Astrocyte (in vitro differentiated cells and primary cell): Measurements from ENCODE around the gene SLC4A7. TPM values are rescaled to one million over a fixed set of nuclear protein-coding genes. Genes with fewer than 3 reads are reported as not detected.

Experiments used
- DNase-seq: peaks from one replicate; pipeline ENCODE4 v3.0.0-alpha.2; 2010; ENCODE audit warnings: low read depth
- FAIRE-seq: peaks from 2 replicates; lab custom pipeline; 2011; peaks lifted over from hg19 to GRCh38; lab: Jason Lieb, UNC
- H2AFZ ChIP-seq: 2 replicates; pipeline ENCODE4 v1.6.0; 2012; ENCODE audit warnings: low read depth, low read length, inconsistent platforms
- H3K27ac ChIP-seq: 2 replicates; pipeline ENCODE4 v1.5.1; 2011; ENCODE audit warnings: low read depth, low read length, inconsistent platforms
- H3K27me3 ChIP-seq: 2 replicates; pipeline ENCODE4 v1.6.0; 2011; ENCODE audit warnings: low read length, inconsistent platforms; ENCODE audit not compliant: insufficient read depth
- H3K36me3 ChIP-seq: 2 replicates; pipeline ENCODE4 v1.5.1; 2011; ENCODE audit warnings: low read length, inconsistent platforms; ENCODE audit not compliant: insufficient read depth
- H3K4me1 ChIP-seq: 2 replicates; pipeline ENCODE4 v1.5.1; 2011; ENCODE audit warnings: low read length, inconsistent platforms; ENCODE audit not compliant: insufficient read depth
- H3K4me2 ChIP-seq: 2 replicates; pipeline ENCODE4 v1.6.0; 2012; ENCODE audit warnings: low read length, inconsistent platforms
- H3K4me3 ChIP-seq: 2 replicates; pipeline ENCODE4 v1.5.1; 2011; ENCODE audit warnings: low read depth, mild to moderate bottlenecking, low read length, inconsistent platforms; ENCODE audit not compliant: insufficient read depth
- H3K79me2 ChIP-seq: 2 replicates; pipeline ENCODE4 v1.6.0; 2012; ENCODE audit warnings: mild to moderate bottlenecking, low read length, inconsistent platforms; ENCODE audit not compliant: insufficient read depth
- H3K9ac ChIP-seq: 2 replicates; pipeline ENCODE4 v1.6.0; 2012; ENCODE audit warnings: mild to moderate bottlenecking, low read length, inconsistent platforms
- H3K9me3 ChIP-seq: 2 replicates; pipeline ENCODE4 v1.5.1; 2012; ENCODE audit warnings: low read depth, mild to moderate bottlenecking, low read length, inconsistent platforms; ENCODE audit not compliant: insufficient read depth
- H4K20me1 ChIP-seq: 2 replicates; pipeline ENCODE4 v1.6.0; 2012; ENCODE audit warnings: low read length, inconsistent platforms; ENCODE audit not compliant: insufficient read depth
- H3K27ac Mint-ChIP-seq: one replicate; pipeline ENCODE4 v1.8.0; 2021; ENCODE audit warnings: mild to moderate bottlenecking, mixed read lengths; ENCODE audit not compliant: unreplicated experiment
- H3K27me3 Mint-ChIP-seq: one replicate; pipeline ENCODE4 v1.8.0; 2021; ENCODE audit warnings: low read depth, mixed read lengths; ENCODE audit not compliant: unreplicated experiment
- H3K36me3 Mint-ChIP-seq: one replicate; pipeline ENCODE4 v1.8.0; 2021; ENCODE audit warnings: low read depth, mixed read lengths; ENCODE audit not compliant: unreplicated experiment
- H3K4me1 Mint-ChIP-seq: one replicate; pipeline ENCODE4 v1.8.0; 2021; ENCODE audit warnings: low read depth, mixed read lengths; ENCODE audit not compliant: unreplicated experiment
- H3K4me3 Mint-ChIP-seq: one replicate; pipeline ENCODE4 v1.8.0; 2021; ENCODE audit warnings: mild to moderate bottlenecking, moderate library complexity, mixed read lengths; ENCODE audit not compliant: unreplicated experiment
- H3K9me3 Mint-ChIP-seq: one replicate; pipeline ENCODE4 v1.8.0; 2021; ENCODE audit warnings: mild to moderate bottlenecking, mixed read lengths; ENCODE audit not compliant: unreplicated experiment
- EZH2 ChIP-seq: IDR thresholded peaks from 2 replicates; pipeline ENCODE4 v1.6.1; 2012; ENCODE audit warnings: mild to moderate bottlenecking, low read length, inconsistent platforms; ENCODE audit not compliant: insufficient read depth
- total RNA-seq: library from RNA; stranded (reverse); gene quantifications from 2 replicates; pipeline ENCODE4 v1.2.1, GENCODE V29; 2021
- TF ChIP-seq, protein P1 (sequence below): IDR thresholded peaks from 2 replicates; pipeline ENCODE4 v1.5.1; 2011; ENCODE audit warnings: low read depth, mild to moderate bottlenecking, inconsistent platforms, low read length, moderate library complexity; ENCODE audit not compliant: insufficient read depth

The SLC4A7 gene
- total RNA-seq, 1 donor from 2014 or later: 68.7 TPM

DNA sequence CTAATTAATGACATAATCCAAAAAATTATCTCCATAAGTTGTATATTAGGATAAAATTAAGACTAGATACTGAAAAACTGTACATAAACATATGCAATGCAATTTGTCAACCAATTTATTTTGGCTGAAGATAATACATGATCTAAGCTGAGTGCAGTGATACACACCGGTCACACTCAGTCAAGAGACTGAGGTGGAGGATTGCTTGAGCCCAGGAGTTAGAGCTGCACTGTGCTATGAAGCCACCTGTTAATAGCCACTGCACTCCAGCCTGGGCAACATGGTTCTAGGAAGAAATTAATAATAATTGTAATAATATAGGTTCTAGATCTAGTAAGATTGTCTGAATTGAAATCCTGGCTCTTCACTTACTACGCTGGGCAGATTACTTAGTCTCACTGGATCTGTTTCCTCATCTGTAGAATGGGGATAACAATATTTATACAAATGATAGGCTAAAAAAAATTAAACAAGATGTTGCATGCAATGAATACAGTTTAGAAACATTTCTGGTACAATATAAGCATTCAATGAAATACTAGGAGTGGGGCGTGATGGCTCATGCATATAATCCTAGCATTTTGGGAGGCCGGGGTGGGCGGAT, 15.8 kb downstream of the SLC4A7 start:
- H2AFZ ChIP-seq: no peak overlapping the region
- H3K9me3 ChIP-seq: no peaks in the 10 kb centered on the region
- H3K36me3 ChIP-seq: no peaks in the 10 kb centered on the region
- H3K4me3 ChIP-seq: no peak overlapping the region
- Mint-ChIP-seq H3K4me3 (no peak overlapping the region), H3K27ac (no peak overlapping the region), H3K9me3 (no peaks in the 10 kb centered on the region), H3K36me3 (no peaks in the 10 kb centered on the region), H3K27me3 (no peaks in the 10 kb centered on the region), H3K4me1 (no peaks in the 10 kb centered on the region)
- H3K4me2 ChIP-seq: no peak overlapping the region
- no peak overlapping the region for H3K27ac ChIP-seq
- H4K20me1 ChIP-seq: peaks cover 67% of the 10 kb centered on the region
- no peaks in the 10 kb centered on the region for H3K27me3 ChIP-seq
- no peaks in the 10 kb centered on the region for H3K4me1 ChIP-seq
- H3K9ac ChIP-seq: no peak overlapping the region
- TF ChIP-seq, protein P1, sequence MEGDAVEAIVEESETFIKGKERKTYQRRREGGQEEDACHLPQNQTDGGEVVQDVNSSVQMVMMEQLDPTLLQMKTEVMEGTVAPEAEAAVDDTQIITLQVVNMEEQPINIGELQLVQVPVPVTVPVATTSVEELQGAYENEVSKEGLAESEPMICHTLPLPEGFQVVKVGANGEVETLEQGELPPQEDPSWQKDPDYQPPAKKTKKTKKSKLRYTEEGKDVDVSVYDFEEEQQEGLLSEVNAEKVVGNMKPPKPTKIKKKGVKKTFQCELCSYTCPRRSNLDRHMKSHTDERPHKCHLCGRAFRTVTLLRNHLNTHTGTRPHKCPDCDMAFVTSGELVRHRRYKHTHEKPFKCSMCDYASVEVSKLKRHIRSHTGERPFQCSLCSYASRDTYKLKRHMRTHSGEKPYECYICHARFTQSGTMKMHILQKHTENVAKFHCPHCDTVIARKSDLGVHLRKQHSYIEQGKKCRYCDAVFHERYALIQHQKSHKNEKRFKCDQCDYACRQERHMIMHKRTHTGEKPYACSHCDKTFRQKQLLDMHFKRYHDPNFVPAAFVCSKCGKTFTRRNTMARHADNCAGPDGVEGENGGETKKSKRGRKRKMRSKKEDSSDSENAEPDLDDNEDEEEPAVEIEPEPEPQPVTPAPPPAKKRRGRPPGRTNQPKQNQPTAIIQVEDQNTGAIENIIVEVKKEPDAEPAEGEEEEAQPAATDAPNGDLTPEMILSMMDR: no peak
- TF ChIP-seq EZH2: no peak
- no peak for DNase-seq
- H3K79me2 ChIP-seq: peaks cover 100% of the 10 kb centered on the region
- FAIRE-seq: no peak

DNA sequence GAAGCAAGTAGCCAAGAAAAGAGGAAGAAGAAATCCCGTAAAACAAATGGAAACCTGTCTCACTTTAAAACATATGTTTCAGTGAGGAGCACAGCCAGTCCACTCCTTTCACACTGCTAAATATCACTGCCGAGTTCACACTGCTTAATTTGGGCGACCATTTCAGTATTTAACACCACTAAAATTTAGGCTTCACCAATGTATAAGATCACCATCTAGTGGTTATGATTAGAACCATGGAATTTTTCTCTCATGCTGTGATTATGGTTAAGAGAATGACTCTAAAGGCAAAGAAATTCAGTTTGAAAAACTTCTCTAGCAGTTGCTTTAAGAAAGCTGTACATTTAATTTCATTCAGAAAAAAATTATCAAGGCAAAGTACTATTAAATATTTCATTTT, 16.6 kb downstream of the SLC4A7 start:
- Mint-ChIP-seq H3K4me3 (no peak overlapping the region), H3K9me3 (no peaks in the 10 kb centered on the region), H3K27me3 (no peaks in the 10 kb centered on the region), H3K27ac (no peak overlapping the region), H3K36me3 (no peaks in the 10 kb centered on the region), H3K4me1 (no peaks in the 10 kb centered on the region)
- Histone ChIP-seq H3K4me1 (no peaks in the 10 kb centered on the region), H3K27me3 (no peaks in the 10 kb centered on the region), H3K9me3 (no peaks in the 10 kb centered on the region), H4K20me1 (peaks cover 65% of the 10 kb centered on the region), H3K9ac (no peak overlapping the region), H2AFZ (no peak overlapping the region), H3K36me3 (no peaks in the 10 kb centered on the region), H3K4me2 (no peak overlapping the region), H3K79me2 (peaks cover 100% of the 10 kb centered on the region), H3K27ac (no peak overlapping the region), H3K4me3 (no peak overlapping the region)
- FAIRE-seq (no peak), DNase-seq (no peak)
- TF ChIP-seq, protein P1: peak; percentile 63
- no peak for TF ChIP-seq EZH2

DNA sequence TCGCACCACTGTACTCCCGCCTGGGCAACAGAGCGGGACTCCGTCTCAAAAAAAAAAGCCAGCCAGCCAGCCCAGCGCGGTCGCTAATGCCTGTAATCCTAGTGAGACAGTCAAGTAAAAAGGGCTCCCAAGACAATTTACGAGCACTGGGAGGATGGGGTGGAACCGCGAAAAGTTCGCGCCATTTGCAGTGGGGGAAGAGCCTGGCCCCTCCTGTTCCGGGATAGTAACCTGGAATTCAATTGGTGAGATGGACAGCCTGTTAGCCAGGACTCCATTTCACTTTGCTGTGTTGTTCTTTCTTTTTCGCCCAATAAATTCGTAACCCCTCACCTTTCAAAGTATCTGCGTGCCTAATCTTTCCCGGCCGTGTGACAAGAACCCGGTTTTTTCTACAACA, 19.5 kb downstream of the SLC4A7 start:
- no peak overlapping the region for H3K4me2 ChIP-seq
- peaks cover 9% of the 10 kb centered on the region for H3K36me3 ChIP-seq
- no peaks in the 10 kb centered on the region for H3K9me3 Mint-ChIP-seq
- no peak for TF ChIP-seq EZH2
- TF ChIP-seq, protein P1: no peak
- H3K4me3 Mint-ChIP-seq: no peak overlapping the region
- H4K20me1 ChIP-seq: peaks cover 74% of the 10 kb centered on the region
- no peak overlapping the region for H3K27ac Mint-ChIP-seq
- H2AFZ ChIP-seq: no peak overlapping the region
- FAIRE-seq (no peak), DNase-seq (no peak)
- H3K9me3 ChIP-seq: no peaks in the 10 kb centered on the region
- no peaks in the 10 kb centered on the region for H3K4me1 Mint-ChIP-seq
- H3K4me3 ChIP-seq: no peak overlapping the region
- peaks cover 5% of the 10 kb centered on the region for H3K36me3 Mint-ChIP-seq
- H3K9ac ChIP-seq: no peak overlapping the region
- H3K79me2 ChIP-seq: peaks cover 100% of the 10 kb centered on the region
- no peaks in the 10 kb centered on the region for H3K4me1 ChIP-seq
- no peak overlapping the region for H3K27ac ChIP-seq
- no peaks in the 10 kb centered on the region for H3K27me3 ChIP-seq
- H3K27me3 Mint-ChIP-seq: no peaks in the 10 kb centered on the region
